Measurements from ENCODE around the gene SIPA1L3. TPM values are rescaled to one million over a fixed set of nuclear protein-coding genes. Genes with fewer than 3 reads are reported as not detected.
A peak's percentile ranks its signal among the peaks of the same experiment; 100 is the strongest.

The SIPA1L3 gene
- total RNA-seq, 1 donor: 28.9 TPM

GRCh38 chr19:38071647-38072046 is 164.6 kb downstream of the SIPA1L3 start:
- DNase-seq (ENCODE audit: low read depth): no peak
- no peak for TF ChIP-seq CTCF (IDR thresholded peaks at IDR 0.05; ENCODE audit: insufficient read depth, low read length)
- H3K4me3 ChIP-seq (ENCODE audit: low read depth, low read length): no peak overlapping the region

- no peak overlapping the region for H3K4me3 ChIP-seq (ENCODE audit: low read depth, low read length)
- no peak for TF ChIP-seq CTCF (IDR thresholded peaks at IDR 0.05; ENCODE audit: insufficient read depth, low read length)
- no peak for DNase-seq (ENCODE audit: low read depth)
Observed at GRCh38 chr19:38072776-38073750, 166.1 kb downstream of the SIPA1L3 start.

GRCh38 chr19:38073841-38074685 is 167.1 kb downstream of the SIPA1L3 start:
- H3K4me3 ChIP-seq (ENCODE audit: low read depth, low read length): no peak overlapping the region
- no peak for DNase-seq (ENCODE audit: low read depth)
- TF ChIP-seq CTCF (IDR thresholded peaks at IDR 0.05; ENCODE audit: insufficient read depth, low read length): no peak

DNA sequence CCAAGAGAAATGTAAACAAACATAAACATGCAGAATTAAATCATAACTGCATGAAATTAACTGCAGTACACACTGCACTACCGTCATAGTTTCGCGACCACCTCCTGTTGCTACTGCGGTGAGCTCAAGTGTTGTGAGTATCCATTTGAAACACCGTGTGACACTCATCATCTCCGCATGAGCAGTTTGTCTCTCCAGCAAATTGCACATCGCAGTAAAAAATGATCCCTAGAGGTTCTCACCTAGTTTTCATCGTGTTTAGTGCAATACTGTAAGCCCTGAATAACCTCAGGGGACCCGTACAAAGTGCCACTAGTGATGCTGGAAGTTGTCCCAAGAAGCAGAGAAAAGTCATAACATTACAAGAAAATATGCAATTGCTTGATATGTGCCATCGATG is 169.3 kb downstream of the SIPA1L3 start:
- TF ChIP-seq CTCF (IDR thresholded peaks at IDR 0.05; ENCODE audit: insufficient read depth, low read length): no peak
- H3K4me3 ChIP-seq (ENCODE audit: low read depth, low read length): no peak overlapping the region
- no peak for DNase-seq (ENCODE audit: low read depth)

- no peak overlapping the region for H3K4me3 ChIP-seq (ENCODE audit: low read depth, low read length)
- no peak for DNase-seq (ENCODE audit: low read depth)
- TF ChIP-seq CTCF (IDR thresholded peaks at IDR 0.05; ENCODE audit: insufficient read depth, low read length): no peak
Observed at GRCh38 chr19:38078302-38078930, 171.4 kb downstream of the SIPA1L3 start.

DNA sequence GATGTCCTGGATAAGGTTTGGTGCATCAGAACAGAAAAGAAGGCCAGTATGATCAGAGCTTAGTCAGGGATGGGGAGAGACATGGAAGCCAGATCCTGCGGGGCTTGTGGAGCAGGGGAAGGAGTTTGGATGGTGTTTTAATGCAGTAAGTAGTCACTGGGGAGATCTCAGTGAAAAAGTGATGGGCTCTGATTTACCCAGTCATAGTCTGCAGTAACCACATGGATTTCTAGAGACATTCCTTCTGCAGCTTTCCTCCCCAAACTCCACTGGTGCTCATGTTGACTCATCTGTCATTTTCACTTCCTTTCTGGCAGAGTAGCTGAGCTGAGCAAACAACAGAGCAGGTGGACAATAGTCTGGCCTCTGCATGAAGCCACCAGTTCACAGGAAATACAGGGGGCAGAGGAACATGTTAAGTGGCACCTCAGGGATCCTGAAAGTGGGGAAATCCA is 172.9 kb downstream of the SIPA1L3 start:
- H3K4me3 ChIP-seq (ENCODE audit: low read depth, low read length): no peak overlapping the region

More for the DNA sequence above, 172.9 kb downstream of the SIPA1L3 start:
- TF ChIP-seq CTCF (IDR thresholded peaks at IDR 0.05; ENCODE audit: insufficient read depth, low read length): no peak
- DNase-seq (ENCODE audit: low read depth): peak; percentile 87

All from fibroblast of the aortic adventitia (primary cell).